NCI-H1105 (cell line): ENCODE results near the gene NEDD4L.

Experiments
- DNase-seq: peaks from one replicate; lab custom pipeline; 2025; lab: John Stamatoyannopoulos, UW

The NEDD4L gene

DNA sequence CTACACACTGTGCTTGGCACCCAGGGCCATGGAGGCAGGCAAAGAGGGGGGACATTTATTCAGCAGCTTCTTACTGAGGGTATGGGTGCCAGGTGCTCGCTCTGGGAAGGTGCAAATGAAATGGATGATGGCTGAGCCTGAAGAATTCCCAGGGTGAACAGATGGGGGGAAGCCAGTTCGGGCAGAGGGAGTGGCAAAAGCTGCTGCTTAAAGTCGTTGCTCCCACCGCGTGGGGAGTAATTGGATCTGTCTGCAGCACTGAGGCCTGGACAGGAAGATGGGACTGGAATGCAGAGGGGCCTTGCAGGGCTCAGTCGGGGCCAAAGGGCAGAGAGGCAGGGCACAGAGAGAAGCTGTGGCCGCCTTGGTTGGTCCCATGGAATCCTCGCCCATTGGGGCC is 51.2 kb downstream of the NEDD4L start:
- DNase-seq, result no peak

GRCh38 chr18:58095655-58096054 is 51.6 kb downstream of the NEDD4L start:
- DNase-seq, result no peak

GRCh38 chr18:58096658-58097057 is 52.6 kb downstream of the NEDD4L start:
- no peak for DNase-seq

GRCh38 chr18:58097121-58097906 is 53.3 kb downstream of the NEDD4L start:
- DNase-seq, result no peak

- no peak for DNase-seq
Observed at GRCh38 chr18:58097907-58098166, 53.8 kb downstream of the NEDD4L start.

DNA sequence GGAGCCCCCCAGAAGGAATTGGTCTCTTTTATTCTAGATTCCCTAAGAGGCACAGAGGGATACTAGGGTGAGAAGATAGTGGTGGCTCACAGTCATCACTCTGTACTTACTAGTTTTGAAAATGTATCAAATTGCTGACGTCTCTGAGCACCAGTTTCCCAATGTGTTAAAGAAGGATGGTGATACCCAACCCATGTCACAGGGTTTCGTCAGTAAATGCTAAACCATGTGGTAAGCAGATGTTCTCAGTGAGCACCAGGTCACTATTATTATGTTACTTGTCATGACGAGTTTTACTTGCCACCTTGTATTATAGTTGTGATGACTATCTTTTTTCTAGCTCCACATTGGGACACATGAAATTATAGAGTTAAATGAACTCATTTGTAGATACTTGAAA is 54.7 kb downstream of the NEDD4L start:
- no peak for DNase-seq

GRCh38 chr18:58100154-58100553 is 56.1 kb downstream of the NEDD4L start:
- no peak for DNase-seq

GRCh38 chr18:58101291-58101794 is 57.3 kb downstream of the NEDD4L start:
- DNase-seq, result no peak

- DNase-seq, result no peak
Observed at GRCh38 chr18:58102018-58102417, 58.0 kb downstream of the NEDD4L start.

- DNase-seq, result no peak
Observed at GRCh38 chr18:58102875-58103274, 58.8 kb downstream of the NEDD4L start.

DNA sequence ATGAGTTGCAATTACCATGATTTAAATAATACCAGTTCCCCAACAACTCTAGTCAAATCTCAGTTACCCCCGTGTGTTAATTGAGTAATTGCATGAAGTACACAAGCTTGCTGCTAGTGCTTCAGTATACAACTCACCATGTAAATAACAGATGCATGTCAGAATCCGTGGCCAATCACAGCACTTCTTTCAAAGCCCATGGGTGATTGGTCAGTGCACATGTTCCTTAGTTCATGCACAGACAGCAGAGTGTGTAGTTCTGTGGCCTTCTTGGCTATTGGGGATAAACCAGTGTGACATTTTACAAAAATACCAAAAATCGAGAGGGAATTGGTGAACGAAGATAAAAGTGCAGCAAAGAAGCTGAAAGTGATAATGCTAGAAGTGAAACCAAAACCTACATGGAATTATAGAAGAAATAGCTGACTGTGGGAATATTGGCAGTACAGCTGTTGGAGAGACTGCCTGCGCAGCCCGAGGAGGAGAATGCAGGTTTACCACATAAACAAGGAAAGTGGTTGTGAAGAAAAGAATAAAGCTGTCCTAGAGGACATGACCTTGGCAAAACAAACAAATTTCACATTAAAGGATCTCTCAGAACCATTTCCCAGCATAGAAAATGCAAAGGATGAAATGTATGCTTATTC is 59.4 kb downstream of the NEDD4L start:
- no peak for DNase-seq

DNA sequence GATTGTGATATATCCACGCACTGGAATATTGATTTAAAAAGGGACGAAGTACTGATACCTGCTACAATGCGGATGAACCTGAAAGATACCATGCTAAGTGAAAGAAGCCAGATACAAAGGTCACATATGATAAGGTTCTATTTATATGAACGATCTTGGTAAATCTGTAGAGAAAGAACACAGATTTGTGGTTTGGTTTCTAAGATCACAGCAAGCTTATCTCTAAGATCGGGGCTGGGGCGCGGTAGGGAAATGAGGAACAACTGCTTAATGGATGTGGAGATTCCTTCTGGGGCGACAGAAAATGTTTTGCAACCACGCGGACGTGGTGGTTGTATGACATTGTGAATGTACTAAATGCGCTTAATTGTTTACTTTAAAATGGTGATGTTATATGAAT is 60.1 kb downstream of the NEDD4L start:
- no peak for DNase-seq

GRCh38 chr18:58105206-58105887 is 61.3 kb downstream of the NEDD4L start:
- no peak for DNase-seq

- DNase-seq, result no peak
Observed at GRCh38 chr18:58105888-58106260, 61.8 kb downstream of the NEDD4L start.

DNA sequence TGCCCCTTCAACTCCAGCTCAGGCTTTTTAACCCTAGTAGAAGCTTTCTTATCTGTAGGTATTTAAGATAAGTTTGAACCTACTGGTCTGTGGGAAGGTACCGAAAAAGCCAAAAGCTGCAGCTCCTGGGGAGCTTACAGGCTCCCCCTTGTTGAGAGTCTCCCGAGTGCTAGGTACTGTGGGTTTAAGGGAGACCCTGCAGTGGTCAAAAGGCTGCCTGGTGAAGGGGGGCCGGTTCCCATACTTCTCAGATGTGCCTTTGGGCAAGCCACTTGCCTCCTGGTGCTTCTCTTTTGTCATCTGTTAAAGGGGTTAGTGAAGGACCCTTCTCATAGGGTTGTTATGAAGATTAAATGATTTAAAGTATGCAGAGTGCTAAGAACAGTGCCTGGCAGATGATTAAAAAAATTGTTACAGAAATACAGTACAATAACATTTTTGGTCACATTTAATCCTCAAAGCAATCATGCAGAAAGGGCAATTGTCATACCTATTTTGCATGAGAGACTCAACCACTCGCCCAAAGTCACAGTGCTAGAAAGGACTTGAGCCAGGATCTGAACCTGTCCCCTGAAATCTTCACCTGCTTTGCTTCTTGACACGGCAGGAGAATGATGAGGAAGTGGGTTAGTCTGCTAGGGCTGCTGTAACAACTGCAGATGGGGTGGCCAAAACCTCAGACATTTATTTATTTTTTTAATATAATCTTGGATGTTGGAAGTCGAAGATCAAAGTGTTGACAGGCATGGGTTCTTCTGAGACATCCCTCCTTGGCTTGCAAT is 62.5 kb downstream of the NEDD4L start:
- DNase-seq, result no peak

DNA sequence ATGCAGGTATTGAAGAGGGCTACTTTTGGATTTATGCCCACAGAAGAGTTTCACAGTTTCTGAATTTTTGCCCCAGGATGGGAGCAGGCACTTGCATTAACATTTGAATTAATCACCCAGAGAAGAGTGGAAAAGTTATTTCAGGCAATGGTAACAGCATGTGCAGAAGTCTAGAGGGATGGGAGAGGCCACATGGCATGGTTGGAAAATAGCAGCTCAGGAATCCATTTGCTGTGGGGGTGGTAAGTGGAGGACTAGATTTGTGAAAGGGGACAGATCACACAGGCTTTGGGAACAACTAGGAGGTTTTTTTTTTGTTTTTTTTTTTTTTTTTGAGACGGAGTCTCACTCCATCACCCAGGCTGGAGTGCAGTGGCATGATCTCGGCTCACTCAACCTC is 65.2 kb downstream of the NEDD4L start:
- no peak for DNase-seq

DNA sequence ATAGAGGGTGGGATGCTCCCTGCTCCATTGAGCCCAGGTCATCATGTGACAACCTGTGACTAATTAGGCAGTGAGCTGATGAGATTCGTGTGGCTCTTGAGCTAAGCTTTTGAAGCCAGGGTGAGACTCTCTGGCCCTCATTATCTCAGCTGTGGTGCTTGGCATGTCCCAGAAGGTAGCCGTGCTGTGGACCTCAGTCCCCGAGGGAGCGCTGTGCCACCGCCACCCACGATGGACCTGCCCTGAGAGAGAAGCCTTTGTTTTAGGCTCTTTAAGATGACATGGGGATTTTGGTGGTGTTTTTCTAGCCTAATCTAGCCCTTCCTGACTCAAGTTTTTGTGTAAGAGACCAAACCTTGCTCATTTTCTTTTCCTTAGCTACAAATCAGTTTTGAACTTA is 66.4 kb downstream of the NEDD4L start:
- DNase-seq, result no peak

DNA sequence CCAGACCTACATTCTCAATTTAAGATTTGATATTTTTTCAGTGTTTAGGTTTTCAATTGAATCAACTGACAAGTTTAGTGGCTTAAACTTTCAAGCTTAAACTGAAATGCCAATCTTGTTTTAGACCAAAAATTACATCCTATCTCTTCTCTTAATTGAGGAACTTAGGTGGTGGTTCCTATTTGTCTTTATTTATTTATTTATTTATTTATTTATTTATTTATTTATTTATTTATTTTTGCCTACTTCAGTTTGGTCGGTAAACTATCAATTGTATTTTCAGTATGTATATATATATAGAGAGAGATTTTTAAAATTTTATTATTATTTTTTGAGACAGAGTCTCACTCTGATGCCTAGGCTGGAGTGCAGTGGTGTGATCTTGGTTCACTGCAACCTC is 68.1 kb downstream of the NEDD4L start:
- no peak for DNase-seq

- no peak for DNase-seq
Observed at GRCh38 chr18:58113337-58113736, 69.3 kb downstream of the NEDD4L start.

DNA sequence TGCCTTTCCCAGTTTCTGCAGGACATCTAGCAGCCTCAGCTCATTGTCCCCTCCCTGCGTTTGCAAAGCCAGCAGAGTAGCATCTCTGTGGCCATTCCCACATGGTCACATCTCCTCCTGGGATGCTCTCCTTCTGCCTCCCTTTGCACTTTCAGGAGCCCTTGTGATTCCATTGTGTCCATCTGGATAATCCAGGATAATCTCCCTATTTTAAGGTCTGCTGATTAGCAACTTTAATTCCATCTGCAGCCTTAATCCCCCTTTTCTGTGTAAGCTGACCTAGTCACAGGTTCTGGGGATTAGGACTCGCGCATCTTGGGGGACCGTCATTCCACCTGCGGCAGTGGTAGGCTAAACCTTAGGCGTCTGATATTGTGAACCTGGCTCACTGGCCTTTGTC is 70.7 kb downstream of the NEDD4L start:
- no peak for DNase-seq

DNA sequence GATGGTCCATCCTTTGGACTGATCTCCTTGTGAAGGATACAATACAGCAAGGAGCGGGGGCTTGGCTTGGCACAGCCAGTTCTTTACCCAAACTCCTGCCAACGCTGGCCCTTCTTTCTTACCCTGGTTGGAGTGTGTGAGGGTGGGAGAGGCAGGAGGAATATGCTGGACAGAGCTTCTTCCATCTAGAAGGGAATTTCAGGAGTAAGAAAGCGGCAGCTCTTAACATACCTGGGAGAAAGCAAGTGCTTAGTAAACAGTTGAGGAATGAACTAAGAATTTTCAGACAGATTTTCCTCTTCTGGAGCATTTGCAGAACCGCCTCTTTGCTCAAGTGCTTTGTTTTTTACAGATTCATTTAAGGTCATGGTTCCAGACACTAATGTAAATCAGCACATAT is 72.8 kb downstream of the NEDD4L start:
- no peak for DNase-seq

GRCh38 chr18:58117786-58118403 is 73.9 kb downstream of the NEDD4L start:
- DNase-seq, result no peak
